ENCODE results near the gene DNER.
"Not testable (repeated sequence)": the region's sequence is repeated elsewhere in the genome, so short reads cannot be mapped to it uniquely, and the experiment has no call there.

Gene DNER, protein sequence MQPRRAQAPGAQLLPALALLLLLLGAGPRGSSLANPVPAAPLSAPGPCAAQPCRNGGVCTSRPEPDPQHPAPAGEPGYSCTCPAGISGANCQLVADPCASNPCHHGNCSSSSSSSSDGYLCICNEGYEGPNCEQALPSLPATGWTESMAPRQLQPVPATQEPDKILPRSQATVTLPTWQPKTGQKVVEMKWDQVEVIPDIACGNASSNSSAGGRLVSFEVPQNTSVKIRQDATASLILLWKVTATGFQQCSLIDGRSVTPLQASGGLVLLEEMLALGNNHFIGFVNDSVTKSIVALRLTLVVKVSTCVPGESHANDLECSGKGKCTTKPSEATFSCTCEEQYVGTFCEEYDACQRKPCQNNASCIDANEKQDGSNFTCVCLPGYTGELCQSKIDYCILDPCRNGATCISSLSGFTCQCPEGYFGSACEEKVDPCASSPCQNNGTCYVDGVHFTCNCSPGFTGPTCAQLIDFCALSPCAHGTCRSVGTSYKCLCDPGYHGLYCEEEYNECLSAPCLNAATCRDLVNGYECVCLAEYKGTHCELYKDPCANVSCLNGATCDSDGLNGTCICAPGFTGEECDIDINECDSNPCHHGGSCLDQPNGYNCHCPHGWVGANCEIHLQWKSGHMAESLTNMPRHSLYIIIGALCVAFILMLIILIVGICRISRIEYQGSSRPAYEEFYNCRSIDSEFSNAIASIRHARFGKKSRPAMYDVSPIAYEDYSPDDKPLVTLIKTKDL
- 0 reads per million in 3 donors for total RNA-seq

DNA sequence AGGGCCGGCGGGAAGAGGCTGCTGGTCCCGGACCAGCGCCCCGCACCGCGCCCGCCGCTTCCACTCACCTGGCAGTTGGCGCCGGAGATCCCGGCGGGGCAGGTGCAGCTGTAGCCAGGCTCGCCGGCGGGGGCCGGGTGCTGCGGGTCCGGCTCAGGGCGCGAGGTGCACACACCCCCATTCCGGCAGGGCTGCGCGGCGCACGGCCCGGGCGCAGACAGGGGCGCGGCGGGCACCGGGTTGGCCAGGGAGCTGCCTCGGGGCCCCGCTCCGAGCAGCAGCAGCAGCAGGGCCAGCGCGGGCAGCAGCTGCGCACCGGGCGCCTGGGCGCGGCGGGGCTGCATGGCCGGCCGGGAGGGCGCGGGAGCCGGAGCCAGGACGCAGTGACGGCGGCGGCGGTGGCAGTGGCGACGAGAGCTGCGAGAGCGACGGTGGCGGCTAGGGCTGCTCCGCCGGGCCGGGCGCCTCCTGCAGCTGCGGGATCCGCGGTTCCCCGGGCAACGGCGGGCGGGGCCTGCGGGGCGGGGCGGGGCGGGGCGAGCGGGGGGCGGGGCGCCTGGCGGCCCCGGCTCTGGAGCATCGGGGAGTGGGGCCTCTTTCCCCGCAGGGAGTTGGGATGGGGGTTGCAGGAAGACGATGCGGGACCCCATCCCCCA is at the start of gene DNER:
Gene DNER, minus strand, starts transcription at position 476 of the 656 bp plus-strand sequence. Its CDS starts 132 bp downstream, at position 344.
- H3K27ac ChIP-seq (ENCODE audit: insufficient read depth, low read length, poor library complexity, severe bottlenecking): no peak within 1 kb of the TSS

GRCh38 chr2:229761663-229762062 is 47.3 kb upstream of the DNER start:
- DNase-seq: no peak
- Histone ChIP-seq H3K9me3 (ENCODE audit: control insufficient read depth, low read length) (no peaks in the 10 kb centered on the region), H3K27me3 (replicated peaks; ENCODE audit: control insufficient read depth, insufficient read depth, low read length, poor library complexity, severe bottlenecking) (no peaks in the 10 kb centered on the region), H3K4me1 (ENCODE audit: control insufficient read depth, insufficient read depth, low read length, poor library complexity, severe bottlenecking) (no peaks in the 10 kb centered on the region), H3K27ac (ENCODE audit: insufficient read depth, low read length, poor library complexity, severe bottlenecking) (no peak overlapping the region), H3K4me3 (ENCODE audit: insufficient read depth, low read depth, low read length, poor library complexity, severe bottlenecking) (no peak overlapping the region), H3K36me3 (ENCODE audit: control insufficient read depth, insufficient read depth, low read length) (peaks cover 14% of the 10 kb centered on the region)

More for the DNA sequence above, at the start of gene DNER:
- Histone ChIP-seq H3K4me1 (ENCODE audit: control insufficient read depth, insufficient read depth, low read length, poor library complexity, severe bottlenecking) (peaks cover 20% of the 10 kb centered on the region), H3K4me3 (ENCODE audit: insufficient read depth, low read depth, low read length, poor library complexity, severe bottlenecking) (peak within 1 kb of the TSS; percentile 59), H3K27me3 (replicated peaks; ENCODE audit: control insufficient read depth, insufficient read depth, low read length, poor library complexity, severe bottlenecking) (peaks cover 32% of the 10 kb centered on the region), H3K9me3 (ENCODE audit: control insufficient read depth, low read length) (no peaks in the 10 kb centered on the region), H3K36me3 (ENCODE audit: control insufficient read depth, insufficient read depth, low read length) (no peaks in the 10 kb centered on the region)
- DNase-seq: no peak

DNA sequence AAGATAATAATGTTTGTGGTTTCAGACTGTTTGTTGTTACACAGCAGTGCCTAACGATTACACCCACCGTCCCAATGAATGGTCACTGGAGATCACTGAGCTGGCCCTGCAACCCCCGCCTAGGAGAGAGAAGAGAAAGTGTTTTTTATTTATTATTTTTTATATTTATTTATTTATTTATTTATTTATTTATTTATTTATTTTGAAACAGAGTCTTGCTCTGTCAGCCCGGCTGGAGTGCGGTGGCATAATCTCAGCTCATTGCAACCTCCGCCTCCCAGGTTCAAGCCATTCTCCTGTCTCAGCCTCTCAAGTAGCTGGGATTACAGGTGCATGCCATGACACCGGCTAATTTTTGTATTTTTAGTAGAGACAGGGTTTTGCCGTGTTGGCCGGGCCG is 43.1 kb upstream of the DNER start:
- not testable (repeated sequence) for H3K27me3 ChIP-seq (replicated peaks; ENCODE audit: control insufficient read depth, insufficient read depth, low read length, poor library complexity, severe bottlenecking); H3K4me1 ChIP-seq (ENCODE audit: control insufficient read depth, insufficient read depth, low read length, poor library complexity, severe bottlenecking); H3K36me3 ChIP-seq (ENCODE audit: control insufficient read depth, insufficient read depth, low read length); H3K9me3 ChIP-seq (ENCODE audit: control insufficient read depth, low read length); DNase-seq; H3K27ac ChIP-seq (ENCODE audit: insufficient read depth, low read length, poor library complexity, severe bottlenecking); H3K4me3 ChIP-seq (ENCODE audit: insufficient read depth, low read depth, low read length, poor library complexity, severe bottlenecking)

DNA sequence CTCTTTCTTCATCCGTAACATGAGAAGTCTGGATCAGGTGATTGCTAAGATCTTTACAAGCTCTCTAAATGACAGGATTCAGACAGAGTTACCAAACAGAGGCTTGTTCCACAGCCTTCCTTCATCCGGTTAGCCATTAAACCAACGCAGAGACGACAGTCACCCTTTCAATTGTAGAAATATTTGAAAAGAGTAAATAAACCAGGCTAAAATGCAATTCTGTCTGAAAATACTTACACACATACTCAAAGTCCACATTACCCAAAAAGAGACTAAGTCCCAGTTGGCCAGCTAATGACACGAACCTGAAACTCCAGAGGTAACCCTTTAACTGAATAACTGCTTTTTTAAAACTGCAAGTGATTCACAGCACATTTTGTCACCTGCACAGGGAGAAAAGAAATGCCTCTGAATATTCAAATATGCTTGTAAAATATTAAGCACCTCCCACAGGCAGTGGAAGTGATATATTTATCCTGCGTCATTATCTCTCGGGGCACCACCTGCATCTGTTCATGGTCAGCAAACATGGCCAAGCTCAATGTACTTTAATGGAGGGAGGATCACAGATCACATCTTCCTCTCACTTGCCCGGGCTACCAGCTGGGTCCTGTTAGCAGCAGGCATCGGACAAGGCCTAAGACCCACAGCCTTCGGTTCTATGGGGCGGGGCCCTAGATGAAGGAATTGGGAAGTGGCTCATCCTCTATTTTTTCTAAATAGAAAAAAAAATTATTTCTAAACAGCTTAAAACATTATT is 38.8 kb upstream of the DNER start:
- no peak overlapping the region for H3K27ac ChIP-seq (ENCODE audit: insufficient read depth, low read length, poor library complexity, severe bottlenecking)
- no peaks in the 10 kb centered on the region for H3K9me3 ChIP-seq (ENCODE audit: control insufficient read depth, low read length)
- no peak overlapping the region for H3K4me3 ChIP-seq (ENCODE audit: insufficient read depth, low read depth, low read length, poor library complexity, severe bottlenecking)
- no peaks in the 10 kb centered on the region for H3K4me1 ChIP-seq (ENCODE audit: control insufficient read depth, insufficient read depth, low read length, poor library complexity, severe bottlenecking)
- no peaks in the 10 kb centered on the region for H3K36me3 ChIP-seq (ENCODE audit: control insufficient read depth, insufficient read depth, low read length)
- no peak for DNase-seq
- no peaks in the 10 kb centered on the region for H3K27me3 ChIP-seq (replicated peaks; ENCODE audit: control insufficient read depth, insufficient read depth, low read length, poor library complexity, severe bottlenecking)

GRCh38 chr2:229749779-229750178 is 35.4 kb upstream of the DNER start:
- no peaks in the 10 kb centered on the region for H3K27me3 ChIP-seq (replicated peaks; ENCODE audit: control insufficient read depth, insufficient read depth, low read length, poor library complexity, severe bottlenecking)
- no peak overlapping the region for H3K4me3 ChIP-seq (ENCODE audit: insufficient read depth, low read depth, low read length, poor library complexity, severe bottlenecking)
- no peak for DNase-seq
- no peaks in the 10 kb centered on the region for H3K36me3 ChIP-seq (ENCODE audit: control insufficient read depth, insufficient read depth, low read length)
- H3K4me1 ChIP-seq (ENCODE audit: control insufficient read depth, insufficient read depth, low read length, poor library complexity, severe bottlenecking): no peaks in the 10 kb centered on the region
- H3K27ac ChIP-seq (ENCODE audit: insufficient read depth, low read length, poor library complexity, severe bottlenecking): no peak overlapping the region
- H3K9me3 ChIP-seq (ENCODE audit: control insufficient read depth, low read length): no peaks in the 10 kb centered on the region

DNA sequence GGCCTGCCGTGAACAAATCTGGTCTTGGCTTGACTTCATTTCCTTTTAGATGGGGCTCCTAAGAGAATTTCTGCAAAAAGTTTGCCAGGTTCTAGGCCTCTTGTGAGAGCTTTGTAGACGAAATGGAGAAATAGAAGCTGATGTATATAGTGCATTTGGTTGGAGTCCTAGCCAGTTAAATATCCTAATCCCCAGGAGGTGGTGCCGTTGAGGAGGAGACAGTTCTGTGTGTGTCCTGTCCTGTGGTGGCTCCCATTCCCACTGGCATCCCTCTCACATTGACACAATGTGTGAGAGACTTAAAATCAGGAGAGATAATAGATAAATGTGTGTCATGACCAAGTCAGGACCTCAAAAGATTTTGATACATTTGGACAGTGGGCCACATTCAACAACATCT is 34.6 kb upstream of the DNER start:
- Histone ChIP-seq H3K9me3 (ENCODE audit: control insufficient read depth, low read length) (no peaks in the 10 kb centered on the region), H3K27me3 (replicated peaks; ENCODE audit: control insufficient read depth, insufficient read depth, low read length, poor library complexity, severe bottlenecking) (no peaks in the 10 kb centered on the region), H3K36me3 (ENCODE audit: control insufficient read depth, insufficient read depth, low read length) (no peaks in the 10 kb centered on the region), H3K4me1 (ENCODE audit: control insufficient read depth, insufficient read depth, low read length, poor library complexity, severe bottlenecking) (no peaks in the 10 kb centered on the region), H3K27ac (ENCODE audit: insufficient read depth, low read length, poor library complexity, severe bottlenecking) (no peak overlapping the region), H3K4me3 (ENCODE audit: insufficient read depth, low read depth, low read length, poor library complexity, severe bottlenecking) (no peak overlapping the region)
- DNase-seq: no peak

GRCh38 chr2:229742691-229743090 is 28.3 kb upstream of the DNER start:
- H3K9me3 ChIP-seq (ENCODE audit: control insufficient read depth, low read length): peaks cover 14% of the 10 kb centered on the region
- DNase-seq; H3K4me1 ChIP-seq (ENCODE audit: control insufficient read depth, insufficient read depth, low read length, poor library complexity, severe bottlenecking); H3K27ac ChIP-seq (ENCODE audit: insufficient read depth, low read length, poor library complexity, severe bottlenecking); H3K36me3 ChIP-seq (ENCODE audit: control insufficient read depth, insufficient read depth, low read length); H3K27me3 ChIP-seq (replicated peaks; ENCODE audit: control insufficient read depth, insufficient read depth, low read length, poor library complexity, severe bottlenecking); H3K4me3 ChIP-seq (ENCODE audit: insufficient read depth, low read depth, low read length, poor library complexity, severe bottlenecking): not testable (repeated sequence)

DNA sequence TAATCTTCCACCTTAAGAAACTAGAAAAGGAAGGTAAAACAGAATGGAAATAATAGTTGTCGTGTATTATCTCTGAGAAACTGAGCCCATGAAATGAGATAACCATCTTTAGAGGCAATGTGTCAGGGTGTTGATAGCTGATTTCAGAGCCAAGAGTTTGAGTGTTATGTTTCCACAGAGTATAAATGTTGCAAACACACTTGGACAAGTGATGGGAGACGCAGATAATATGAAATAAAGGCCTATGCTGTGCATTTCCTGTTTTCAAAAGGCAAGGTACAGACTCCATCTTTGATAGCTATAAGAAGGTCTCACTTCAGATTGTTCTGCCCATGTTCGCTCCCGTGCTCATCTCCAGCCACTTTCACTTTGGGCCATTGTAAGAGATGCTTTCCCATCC is 25.9 kb upstream of the DNER start:
- DNase-seq: no peak
- Histone ChIP-seq H3K27me3 (replicated peaks; ENCODE audit: control insufficient read depth, insufficient read depth, low read length, poor library complexity, severe bottlenecking) (no peaks in the 10 kb centered on the region), H3K36me3 (ENCODE audit: control insufficient read depth, insufficient read depth, low read length) (no peaks in the 10 kb centered on the region), H3K9me3 (ENCODE audit: control insufficient read depth, low read length) (peaks cover 21% of the 10 kb centered on the region), H3K27ac (ENCODE audit: insufficient read depth, low read length, poor library complexity, severe bottlenecking) (no peak overlapping the region), H3K4me3 (ENCODE audit: insufficient read depth, low read depth, low read length, poor library complexity, severe bottlenecking) (no peak overlapping the region), H3K4me1 (ENCODE audit: control insufficient read depth, insufficient read depth, low read length, poor library complexity, severe bottlenecking) (no peaks in the 10 kb centered on the region)

DNA sequence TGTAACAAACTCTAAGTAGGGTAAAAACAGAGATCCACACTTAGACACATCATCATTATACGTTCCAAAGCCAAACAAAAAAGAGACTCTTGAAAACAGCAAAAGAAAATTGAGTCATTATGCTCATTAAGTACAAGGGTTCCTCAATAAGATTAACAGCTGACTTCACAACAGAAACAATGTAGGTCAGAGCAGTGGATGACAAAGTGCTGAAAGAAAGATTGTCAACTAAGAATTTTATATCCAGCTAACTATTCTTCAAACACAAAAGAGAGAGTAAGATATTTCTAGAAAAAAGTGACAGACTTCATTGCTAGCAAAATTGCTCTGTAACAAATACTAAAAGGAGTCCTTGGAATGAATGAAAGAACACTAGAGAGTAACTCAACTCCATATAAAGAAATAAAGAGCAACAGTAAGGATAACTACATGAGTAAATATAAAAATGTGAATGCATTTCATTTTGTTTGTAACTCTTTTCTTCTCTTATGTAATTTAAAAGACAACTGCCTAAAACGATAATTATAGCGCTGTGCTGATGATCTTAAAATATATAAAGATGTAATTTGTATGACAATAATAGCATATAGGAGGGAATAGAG is 23.8 kb upstream of the DNER start:
- H3K4me1 ChIP-seq (ENCODE audit: control insufficient read depth, insufficient read depth, low read length, poor library complexity, severe bottlenecking): no peaks in the 10 kb centered on the region
- H3K36me3 ChIP-seq (ENCODE audit: control insufficient read depth, insufficient read depth, low read length): no peaks in the 10 kb centered on the region
- no peak for DNase-seq
- H3K27me3 ChIP-seq (replicated peaks; ENCODE audit: control insufficient read depth, insufficient read depth, low read length, poor library complexity, severe bottlenecking): no peaks in the 10 kb centered on the region
- no peak overlapping the region for H3K27ac ChIP-seq (ENCODE audit: insufficient read depth, low read length, poor library complexity, severe bottlenecking)
- no peak overlapping the region for H3K4me3 ChIP-seq (ENCODE audit: insufficient read depth, low read depth, low read length, poor library complexity, severe bottlenecking)
- H3K9me3 ChIP-seq (ENCODE audit: control insufficient read depth, low read length): peaks cover 21% of the 10 kb centered on the region
